Heart right ventricle (tissue), 16 donors: ENCODE data around the gene CBLN1. TPM values are rescaled to one million over a fixed set of nuclear protein-coding genes. Genes with fewer than 3 reads are reported as not detected.

Experiments used
- ATAC-seq, 8 donors: fragments of 200-7000 bp; cut with Tn5 transposase; one replicate each; pipeline ENCODE4 v1.9.1; 2020; ENCODE audit warnings: mild to moderate bottlenecking in 8 of 8, moderate library complexity in 8 of 8, moderate number of reproducible peaks in 1 of 8
- DNase-seq, 2 donors: peaks; one replicate each; pipeline ENCODE4 v3.0.0-alpha.2; 2020
- H3K27ac ChIP-seq, 10 donors: fragments of 200-600 bp; sonication (generic) in 2 of 10; one replicate each; pipeline versions ENCODE4 v1.5.0 to v1.8.0; 2020 to 2022; ENCODE audit warnings: mild to moderate bottlenecking in 3 of 10
- H3K27me3 ChIP-seq, 7 donors: fragments of 200-600 bp; one replicate each; pipeline ENCODE4 v1.8.0; 2021 to 2022; ENCODE audit warnings: mild to moderate bottlenecking in 2 of 7
- H3K36me3 ChIP-seq, 9 donors: fragments of 200-600 bp; sonication (generic) in 1 of 9; one replicate each; pipeline versions ENCODE4 v1.5.0 to v1.8.0; 2020 to 2022; ENCODE audit warnings: mild to moderate bottlenecking in 2 of 9
- H3K4me1 ChIP-seq, 9 donors: fragments of 200-600 bp; sonication (generic) in 1 of 9; one replicate each; pipeline versions ENCODE4 v1.5.0 to v1.8.0; 2020 to 2022; ENCODE audit warnings: mild to moderate bottlenecking in 4 of 9
- H3K4me3 ChIP-seq, 10 donors: fragments of 200-600 bp; sonication (generic) in 2 of 10; one replicate each; pipeline versions ENCODE4 v1.5.0 to v1.8.0; 2020 to 2022; ENCODE audit warnings: mild to moderate bottlenecking in 7 of 10, moderate library complexity in 2 of 10
- H3K9me3 ChIP-seq, 11 donors: fragments of 200-600 bp in 10 of 11; sonication (generic) in 2 of 11; one replicate each; pipeline versions ENCODE4 v1.5.0 to v1.8.0; 2013 to 2022; ENCODE audit warnings: mild to moderate bottlenecking in 2 of 11, control low read depth in 1 of 11, moderate library complexity in 1 of 11
- WGBS, 2 donors: extraction: QIAGEN DNeasy Blood & Tissue Kit; methylation state at CpG; one replicate each; pipeline ENCODE4 v1.1.7; 2013; ENCODE audit warnings: inconsistent platforms in 1 of 2; 5-methylcytosine and 5-hydroxymethylcytosine counted together
- intact Hi-C, 10 donors: fragments of 100-400 bp; cut with DNase I; formaldehyde crosslinking; loops; one replicate each; pipeline versions ENCODE4 v1.11.1 to v1.14.2; 2022
- polyA plus RNA-seq, 2 donors: library from polyadenylated mRNA; stranded (reverse); fragments of 200-250 nt; gene quantifications; one replicate each; pipeline ENCODE4 v1.2.3, GENCODE V29; 2013
- total RNA-seq, 10 donors: library from RNA; stranded (reverse); fragmentation: NEBNext Ultra II Directional in 3 of 10; extraction: Animal tissue kit (Norgen Biotek cat#: 25700) in 3 of 10; gene quantifications; one replicate each; pipeline versions ENCODE4 v1.2.1 to v1.2.4, GENCODE V29; 2021 to 2023
- TF ChIP-seq, protein P1 (sequence below), 9 donors: fragments of 200-600 bp; sonication (generic) in 2 of 9; IDR thresholded peaks; one replicate each; pipeline versions ENCODE4 v1.5.0 to v1.8.0; 2021 to 2022; ENCODE audit warnings: antibody characterized with exemption in 9 of 9, mild to moderate bottlenecking in 5 of 9, moderate library complexity in 1 of 9
- donor health status: Arrhythmogenic right ventricular cardiomyopathy.
- donor health status: ischemic (EF 13 %, LVEDD 7.1; RV severe dilation, severe dysfunction).
- donor health status: healthy with polysubstance abuse.
- donor health status: DM: no; HTN: yes; CAD: no.
- donor health status: DM: no; HTN: no; CAD: no.
- donor health status: ischemic (EF 25% LVEDD 6.9; RV normal size, moderate dysfunction).
- donor health status: ischemic (EF 25% LVEDD 5.7; RV mildly dilated, moderate dysfunction).
- donor health status: healthy.
- donor health status: DM: yes; HTN: yes; CAD: no.
- donor health status: Ischemic cardiomyopathy.
- donor health status: ischemic (EF 35%, LVEDD 5.7; RV mildly dilated, moderate dysfunction).
- donor health status: nonischemic (EF 11% LVEDD 7.7; RV severe dilation, severe dysfunction).
- donor health status: DM: yes; HTN: yes; CAD: no.
- donor health status: PGD.
- donor health status: ischemic (EF 29% LVEDD 5.4; RV normal size, mild dysfunction).
- donor health status: nonischemic (EF 23%, LVEDD 6.1; RV moderate dilation, normal function).

The CBLN1 gene
- total and polyA plus RNA-seq, 12 donors, result 0.19 to 3.0 (median 1.3) TPM

DNA sequence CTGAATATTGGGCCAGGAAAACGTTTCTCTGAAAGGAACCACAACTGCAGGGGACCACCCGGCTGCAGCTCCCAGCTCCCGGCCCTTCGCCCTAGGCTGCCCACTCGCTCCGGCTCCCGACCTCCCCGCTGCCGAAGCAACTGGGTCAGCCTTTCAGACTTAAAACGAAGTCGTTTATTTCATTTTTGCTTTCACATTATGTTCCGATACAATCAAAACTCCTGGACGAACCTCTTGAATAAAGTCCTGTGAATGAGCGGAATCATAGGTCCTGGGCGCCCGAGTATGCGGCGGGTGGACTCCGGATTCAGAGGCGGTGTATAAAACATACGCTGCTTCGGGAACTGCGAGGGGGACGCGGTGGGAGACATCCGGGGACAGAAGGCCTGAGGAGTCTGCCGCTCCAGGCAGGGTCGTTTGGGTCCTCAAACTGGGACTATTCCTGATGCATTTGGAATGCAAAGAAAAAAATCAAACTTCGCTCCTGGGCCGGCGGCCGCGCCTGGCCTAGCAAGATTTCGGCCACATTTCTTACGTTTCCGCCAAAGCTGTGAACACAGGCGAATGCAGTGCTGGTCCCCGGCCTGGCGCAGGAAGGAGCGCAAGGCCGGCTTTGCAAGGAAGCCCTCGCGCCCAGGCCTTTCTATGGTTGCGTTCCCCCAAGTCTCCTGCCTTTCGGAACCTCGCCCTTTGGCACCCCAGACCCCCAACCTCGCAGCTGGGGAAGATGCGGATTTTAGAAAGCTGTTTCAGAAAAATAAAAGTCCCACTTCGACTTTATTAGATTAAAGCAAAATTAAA lies 3.7 kb downstream of the CBLN1 start:
- no peak for DNase-seq
- intact Hi-C loops, result no loop called here
- WGBS, 2 donors, result 3 to 10% methylated on average over 49 of the region's 49 CpGs
- peaks cover 3 to 54% (median 31%) of the 10 kb centered on the region in 9 donors for H3K4me1 ChIP-seq
- no peaks in the 10 kb centered on the region for H3K36me3 ChIP-seq
- no peaks in the 10 kb centered on the region for H3K9me3 ChIP-seq
- TF ChIP-seq, protein P1, sequence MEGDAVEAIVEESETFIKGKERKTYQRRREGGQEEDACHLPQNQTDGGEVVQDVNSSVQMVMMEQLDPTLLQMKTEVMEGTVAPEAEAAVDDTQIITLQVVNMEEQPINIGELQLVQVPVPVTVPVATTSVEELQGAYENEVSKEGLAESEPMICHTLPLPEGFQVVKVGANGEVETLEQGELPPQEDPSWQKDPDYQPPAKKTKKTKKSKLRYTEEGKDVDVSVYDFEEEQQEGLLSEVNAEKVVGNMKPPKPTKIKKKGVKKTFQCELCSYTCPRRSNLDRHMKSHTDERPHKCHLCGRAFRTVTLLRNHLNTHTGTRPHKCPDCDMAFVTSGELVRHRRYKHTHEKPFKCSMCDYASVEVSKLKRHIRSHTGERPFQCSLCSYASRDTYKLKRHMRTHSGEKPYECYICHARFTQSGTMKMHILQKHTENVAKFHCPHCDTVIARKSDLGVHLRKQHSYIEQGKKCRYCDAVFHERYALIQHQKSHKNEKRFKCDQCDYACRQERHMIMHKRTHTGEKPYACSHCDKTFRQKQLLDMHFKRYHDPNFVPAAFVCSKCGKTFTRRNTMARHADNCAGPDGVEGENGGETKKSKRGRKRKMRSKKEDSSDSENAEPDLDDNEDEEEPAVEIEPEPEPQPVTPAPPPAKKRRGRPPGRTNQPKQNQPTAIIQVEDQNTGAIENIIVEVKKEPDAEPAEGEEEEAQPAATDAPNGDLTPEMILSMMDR (IDR thresholded peaks at IDR 0.05), result no peak
- H3K4me3 ChIP-seq, result peak overlapping the region in 6 of 10 donors; percentile 3 to 29 (median 24)
- H3K27ac ChIP-seq, result no peak overlapping the region
- ATAC-seq, result no peak
- peaks cover 54 to 94% (median 93%) of the 10 kb centered on the region in 7 donors for H3K27me3 ChIP-seq

DNA sequence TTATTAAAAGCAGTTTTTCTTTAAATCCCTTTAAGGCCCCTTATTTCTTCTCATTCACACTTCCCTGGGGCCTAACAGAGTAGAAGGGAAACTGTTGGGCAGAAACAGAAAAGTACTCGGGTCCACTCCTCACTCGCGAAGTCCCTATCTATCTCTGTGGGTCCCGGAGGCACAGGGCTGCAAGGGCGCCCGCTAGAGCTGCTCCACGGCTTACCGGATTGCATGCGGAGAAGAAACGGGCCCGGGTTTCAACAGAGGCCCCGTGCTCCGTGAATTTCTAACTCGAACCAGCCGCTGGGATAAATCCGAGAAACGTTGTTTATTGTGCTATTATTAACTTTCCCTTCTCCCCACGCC lies 4.3 kb downstream of the CBLN1 start:
- no peak for ATAC-seq
- Histone ChIP-seq H3K4me1 (peaks cover 3 to 48% (median 25%) of the 10 kb centered on the region in 9 donors), H3K27ac (no peak overlapping the region), H3K27me3 (peaks cover 54 to 94% (median 93%) of the 10 kb centered on the region in 7 donors), H3K9me3 (no peaks in the 10 kb centered on the region), H3K4me3 (peak overlapping the region in 7 of 10 donors; percentile 2 to 29 (median 22)), H3K36me3 (no peaks in the 10 kb centered on the region)
- no peak for DNase-seq
- TF ChIP-seq, protein P1 (IDR thresholded peaks at IDR 0.05), result no peak
- intact Hi-C loops, result no loop called here
- WGBS, 2 donors, result 4 to 5% methylated on average over 18 of the region's 18 CpGs

DNA sequence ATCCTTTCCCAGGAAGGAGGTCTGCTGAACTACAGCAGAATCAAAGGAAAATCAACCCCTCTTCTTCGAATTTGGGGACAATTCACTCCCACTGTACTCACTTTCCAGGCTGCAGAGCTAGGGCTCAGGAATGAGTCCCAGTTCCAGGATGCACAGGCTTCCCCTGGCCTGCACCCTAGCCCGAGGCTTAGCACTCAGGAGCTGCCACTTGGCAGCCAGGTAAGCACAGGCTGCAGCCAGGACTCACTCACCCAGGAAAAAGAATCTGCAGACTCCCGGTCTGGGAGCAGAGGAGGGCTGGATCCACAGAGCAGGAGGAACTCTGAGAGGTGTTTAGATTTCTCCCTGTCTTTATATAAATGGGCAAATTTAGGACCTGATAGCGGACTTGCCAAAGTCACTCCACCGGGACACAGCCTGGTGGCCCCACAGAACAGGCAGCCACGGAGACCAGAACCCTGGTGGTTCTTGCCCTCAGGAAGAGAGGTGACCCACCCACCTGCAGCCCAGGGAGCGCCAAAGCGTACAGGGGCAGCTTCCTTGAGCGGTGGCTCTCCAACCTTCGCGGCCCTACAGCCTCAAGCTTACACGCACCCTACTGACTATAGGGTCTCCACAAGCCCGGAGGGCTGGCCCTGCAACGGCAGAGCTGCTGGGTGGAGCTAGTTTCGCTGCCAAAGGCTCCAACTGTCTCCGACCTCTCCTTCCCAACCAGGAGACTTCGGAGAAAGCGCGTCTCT lies 4.8 kb downstream of the CBLN1 start:
- intact Hi-C loops, result no loop called here
- no peak for DNase-seq
- Histone ChIP-seq H3K36me3 (no peaks in the 10 kb centered on the region), H3K27ac (no peak overlapping the region), H3K27me3 (peaks cover 54 to 99% (median 98%) of the 10 kb centered on the region in 7 donors), H3K9me3 (no peaks in the 10 kb centered on the region), H3K4me3 (peak overlapping the region in 4 of 10 donors; percentile 2 to 29 (median 15)), H3K4me1 (peaks cover 3 to 47% (median 24%) of the 10 kb centered on the region in 9 donors)
- TF ChIP-seq, protein P1 (IDR thresholded peaks at IDR 0.05), result no peak
- WGBS, 2 donors, result 9 to 12% methylated on average over 19 of the region's 19 CpGs
- ATAC-seq, result no peak

DNA sequence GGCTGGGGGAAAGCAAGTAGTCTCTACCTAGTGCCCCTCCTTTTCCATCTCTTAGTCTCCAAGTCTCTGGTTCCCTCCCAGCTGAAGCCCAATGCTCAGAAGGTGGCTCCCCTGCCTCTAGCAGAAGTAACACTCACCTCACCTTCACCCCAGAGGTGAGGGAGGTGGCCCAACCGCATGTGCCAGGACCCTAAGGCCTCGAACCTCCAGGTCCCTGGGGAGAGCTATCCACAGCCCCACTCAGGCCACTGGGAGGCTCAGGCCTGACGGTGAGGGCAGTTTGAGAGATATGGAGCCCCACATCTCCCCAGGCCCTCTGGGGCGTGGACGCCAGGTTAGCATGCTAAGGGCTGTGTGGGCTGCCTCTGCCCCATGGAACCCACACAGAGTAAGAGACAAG lies 5.8 kb downstream of the CBLN1 start:
- Histone ChIP-seq H3K4me1 (peaks cover 0 to 44% (median 18%) of the 10 kb centered on the region in 9 donors), H3K27me3 (peaks cover 51 to 100% (median 98%) of the 10 kb centered on the region in 7 donors), H3K27ac (no peak overlapping the region), H3K4me3 (no peak overlapping the region), H3K9me3 (no peaks in the 10 kb centered on the region), H3K36me3 (no peaks in the 10 kb centered on the region)
- ATAC-seq (no peak), DNase-seq (no peak)
- intact Hi-C loops, result no loop called here
- TF ChIP-seq, protein P1 (IDR thresholded peaks at IDR 0.05), result no peak
- 34 to 37% methylated on average over 5 of the region's 5 CpGs for WGBS, 2 donors
